H1 (cell line): ENCODE measurements around the gene WDR1. TPM values are rescaled to one million over a fixed set of nuclear protein-coding genes. Genes with fewer than 3 reads are reported as not detected.

ENCODE experiments used
- CTCF ChIA-PET: fragments of 300-600 bp; sonication (Branson Sonifier 250); formaldehyde crosslinking; loops from one replicate; lab custom pipeline; 2021; ENCODE audit not compliant: partially characterized antibody; lab: Charles Lee
- POLR2A ChIA-PET: fragments of 300-600 bp; sonication (Branson Sonifier 250); formaldehyde crosslinking; loops from one replicate; lab custom pipeline; 2021; ENCODE audit warnings: inconsistent platforms; ENCODE audit not compliant: partially characterized antibody; lab: Charles Lee
- DNase-seq, 2 experiments: peaks; one replicate each; pipeline versions ENCODE4 v3.0.0 to v3.0.0-alpha.2; 2010 to 2022; ENCODE audit warnings: low spot score in 2 of 2, low read depth in 1 of 2, mixed read lengths in 1 of 2
- FAIRE-seq: peaks from 2 replicates; lab custom pipeline; 2011; peaks lifted over from hg19 to GRCh38; lab: Jason Lieb, UNC
- H2AFZ ChIP-seq: 2 replicates; pipeline ENCODE4 v1.8.1; 2012; ENCODE audit warnings: low read length, inconsistent platforms
- H2AK5ac ChIP-seq: 2 replicates; pipeline ENCODE4 v1.6.1; 2013; ENCODE audit warnings: low read depth, low read length
- H2BK120ac ChIP-seq: replicated peaks from 2 replicates; pipeline ENCODE3; 2013; ENCODE audit warnings: low read depth, low read length, inconsistent platforms
- H2BK12ac ChIP-seq: 2 replicates; pipeline ENCODE4 v1.6.1; 2013; ENCODE audit warnings: low read depth, low read length
- H2BK15ac ChIP-seq: 2 replicates; pipeline ENCODE4 v1.6.1; 2013; ENCODE audit warnings: low read length
- H2BK20ac ChIP-seq: 2 replicates; pipeline ENCODE4 v1.6.1; 2013; ENCODE audit warnings: low read length
- H2BK5ac ChIP-seq: 2 replicates; pipeline ENCODE4 v1.6.1; 2013; ENCODE audit warnings: low read depth, low read length
- H3K14ac ChIP-seq: 2 replicates; pipeline ENCODE4 v1.6.1; 2013; ENCODE audit warnings: inconsistent platforms; ENCODE audit not compliant: insufficient read length
- H3K18ac ChIP-seq: 2 replicates; pipeline ENCODE4 v1.6.1; 2013; ENCODE audit warnings: low read length; ENCODE audit errors: extremely low read depth
- H3K23ac ChIP-seq: 2 replicates; pipeline ENCODE4 v1.6.1; 2013; ENCODE audit warnings: inconsistent platforms; ENCODE audit not compliant: insufficient read length
- H3K23me2 ChIP-seq: 2 replicates; pipeline ENCODE4 v1.6.1; 2013; ENCODE audit warnings: low read depth, low read length
- H3K27ac ChIP-seq: 2 replicates; pipeline ENCODE4 v1.6.1; 2011; ENCODE audit warnings: low read depth, low read length, inconsistent platforms
- H3K27me3 ChIP-seq, 4 experiments: replicated peaks in 1 of 4; 1 replicate in 1 of 4; 2 replicates in 3 of 4; pipeline versions ENCODE4 v1.6.1 to v1.8.1; 2011 to 2013; ENCODE audit warnings: low read length in 3 of 4, mild to moderate bottlenecking in 3 of 4, inconsistent platforms in 2 of 4, mixed read lengths in 2 of 4, moderate library complexity in 1 of 4; ENCODE audit not compliant: control insufficient read depth in 3 of 4, insufficient read depth in 3 of 4; ENCODE audit errors: extremely low read depth in 1 of 4
- H3K36me3 ChIP-seq, 4 experiments: 2 replicates each; pipeline versions ENCODE4 v1.6.1 to v1.8.1; 2011 to 2013; ENCODE audit warnings: mild to moderate bottlenecking in 4 of 4, low read length in 3 of 4, moderate library complexity in 2 of 4, control low read depth in 1 of 4, inconsistent platforms in 1 of 4; ENCODE audit not compliant: insufficient read depth in 4 of 4, control insufficient read depth in 2 of 4
- H3K4ac ChIP-seq: replicated peaks from 2 replicates; pipeline ENCODE3; 2013; ENCODE audit warnings: low read length, low read depth, mixed read lengths, inconsistent platforms; ENCODE audit not compliant: insufficient read length
- H3K4me1 ChIP-seq, 4 experiments: replicated peaks in 1 of 4; 1 replicate in 1 of 4; 2 replicates in 3 of 4; pipeline versions ENCODE4 v1.6.1 to v1.8.1; 2011 to 2013; ENCODE audit warnings: low read length in 3 of 4, inconsistent platforms in 2 of 4, mixed read lengths in 1 of 4; ENCODE audit not compliant: insufficient read depth in 4 of 4, control insufficient read depth in 3 of 4
- H3K4me2 ChIP-seq, 2 experiments: 2 replicates each; pipeline versions ENCODE4 v1.6.1 to v1.8.1; 2011 to 2013; ENCODE audit warnings: low read depth in 2 of 2, low read length in 2 of 2, control low read depth in 1 of 2, inconsistent platforms in 1 of 2, mild to moderate bottlenecking in 1 of 2; ENCODE audit not compliant: insufficient read depth in 1 of 2
- H3K4me3 ChIP-seq, 4 experiments: fragments of 200-600, 300-600 bp in 1 of 4; sonication (generic), shearing (Covaris generic), sonication (Bioruptor Twin) in 1 of 4; 2 replicates each; pipeline versions ENCODE4 v1.5.1 to v1.8.1; 2011 to 2016; ENCODE audit warnings: low read length in 4 of 4, low read depth in 3 of 4, control low read depth in 2 of 4, inconsistent platforms in 2 of 4, mild to moderate bottlenecking in 2 of 4, mixed read lengths in 1 of 4, moderate library complexity in 1 of 4; ENCODE audit not compliant: insufficient read depth in 2 of 4; ENCODE audit errors: extremely low read depth in 1 of 4
- H3K56ac ChIP-seq: replicated peaks from 2 replicates; pipeline ENCODE3; 2013; ENCODE audit warnings: low read depth, mild to moderate bottlenecking, mixed read lengths, low read length, inconsistent platforms; ENCODE audit not compliant: insufficient read length
- H3K79me1 ChIP-seq: 2 replicates; pipeline ENCODE4 v1.6.1; 2013; ENCODE audit warnings: low read depth, low read length, control low read depth
- H3K79me2 ChIP-seq, 2 experiments: 2 replicates each; pipeline versions ENCODE4 v1.6.1 to v1.8.1; 2012 to 2013; ENCODE audit warnings: low read length in 2 of 2, mild to moderate bottlenecking in 2 of 2, inconsistent platforms in 1 of 2; ENCODE audit not compliant: insufficient read depth in 2 of 2, control insufficient read depth in 1 of 2
- H3K9ac ChIP-seq, 4 experiments: replicated peaks in 1 of 4; 1 replicate in 1 of 4; 2 replicates in 3 of 4; pipeline versions ENCODE4 v1.6.1 to v1.8.1; 2011 to 2013; ENCODE audit warnings: low read depth in 3 of 4, low read length in 3 of 4, control low read depth in 2 of 4, mild to moderate bottlenecking in 2 of 4, moderate library complexity in 2 of 4, inconsistent platforms in 1 of 4; ENCODE audit errors: extremely low read depth in 1 of 4
- H3K9me3 ChIP-seq, 2 experiments: 2 replicates each; pipeline versions ENCODE4 v1.6.1 to v1.8.1; 2012 to 2013; ENCODE audit warnings: mild to moderate bottlenecking in 2 of 2, moderate library complexity in 2 of 2, control low read depth in 1 of 2, inconsistent platforms in 1 of 2, low read depth in 1 of 2, low read length in 1 of 2, mixed read lengths in 1 of 2; ENCODE audit not compliant: insufficient read depth in 2 of 2
- H4K20me1 ChIP-seq, 2 experiments: replicated peaks in 1 of 2; 2 replicates each; pipeline versions ENCODE3 to v1.8.1; 2011 to 2013; ENCODE audit warnings: inconsistent platforms in 2 of 2, low read length in 2 of 2, mild to moderate bottlenecking in 1 of 2; ENCODE audit not compliant: insufficient read depth in 2 of 2, control insufficient read depth in 1 of 2
- H4K5ac ChIP-seq: 2 replicates; pipeline ENCODE4 v1.6.1; 2013; ENCODE audit warnings: low read length, low read depth, mixed read lengths, inconsistent platforms; ENCODE audit not compliant: insufficient read length
- H4K8ac ChIP-seq: 2 replicates; pipeline ENCODE4 v1.8.0; 2013; ENCODE audit warnings: mild to moderate bottlenecking, moderate library complexity, low read length, inconsistent platforms; ENCODE audit not compliant: insufficient read depth; ENCODE audit errors: extremely low read depth
- H4K91ac ChIP-seq: replicated peaks from 2 replicates; pipeline ENCODE3; 2013; ENCODE audit warnings: low read length, mixed read lengths, inconsistent platforms; ENCODE audit not compliant: insufficient read length
- CHD1 ChIP-seq: IDR thresholded peaks from 2 replicates; pipeline ENCODE4 v1.6.1; 2012; ENCODE audit warnings: low read depth, low read length, improper control_type of control experiment
- JUN ChIP-seq: IDR thresholded peaks from 2 replicates; pipeline ENCODE4 v1.6.1; 2011; ENCODE audit warnings: low read depth, mild to moderate bottlenecking, improper control_type of control experiment, low read length
- NANOG ChIP-seq: IDR thresholded peaks from 2 replicates; pipeline ENCODE4 v1.6.1; 2011; ENCODE audit warnings: low read length, low read depth, mild to moderate bottlenecking, inconsistent platforms; ENCODE audit not compliant: insufficient read depth, poor library complexity, severe bottlenecking
- YY1 ChIP-seq: IDR thresholded peaks from 2 replicates; pipeline ENCODE4 v1.6.1; 2011; ENCODE audit warnings: low read depth, mild to moderate bottlenecking, low read length
- polyA plus RNA-seq, 7 experiments: library from polyadenylated mRNA; depleted of rRNA in 3 of 7; stranded (reverse) in 5 of 7; unstranded in 2 of 7; fragments of >200 nt in 5 of 7; fragments of 200-250 nt in 2 of 7; gene quantifications; 1 replicate in 5 of 7; 2 replicates in 1 of 7; 4 replicates in 1 of 7; pipeline versions ENCODE4 v1.2.1 to v1.2.3, GENCODE V29; 2011 to 2013; ENCODE audit warnings: missing spikeins in 2 of 7, mixed read lengths in 2 of 7
- total RNA-seq: library from RNA; stranded (reverse); fragmentation: NEBNext Ultra II Directional; extraction: Animal tissue kit (Norgen Biotek cat#: 25700); gene quantifications from 2 replicates; pipeline ENCODE4 v1.2.1, GENCODE V29; 2021
- TF ChIP-seq, protein P1 (sequence below): IDR thresholded peaks from 2 replicates; pipeline ENCODE4 v1.6.1; 2012; ENCODE audit warnings: low read length, inconsistent platforms

WDR1 gene
- total and polyA plus RNA-seq, 2 of the 8 experiments (the other 6 are each of a cell fraction or from before 2014, with no cell fraction given): 315 to 377 TPM

DNA sequence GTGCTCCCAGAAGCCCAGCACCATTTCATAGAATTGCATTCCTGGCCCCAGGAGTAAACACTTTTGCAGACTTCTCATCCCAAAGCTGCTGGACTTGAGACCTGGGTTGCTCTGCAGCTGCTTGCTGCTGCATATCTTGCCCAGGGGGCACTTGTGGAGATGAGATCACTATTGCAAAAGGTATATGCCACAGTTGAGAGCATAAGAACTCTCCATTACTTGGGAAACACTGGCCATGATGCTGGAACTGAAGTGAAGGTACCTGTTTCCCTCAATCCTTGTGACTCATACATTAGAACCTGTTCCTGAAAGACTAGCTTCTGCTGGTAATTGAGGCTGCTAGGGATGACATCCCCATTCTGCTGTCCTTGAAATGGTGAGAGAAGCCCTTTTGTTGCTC is 43.1 kb upstream of the WDR1 start:
- no peaks in the 10 kb centered on the region for H3K23me2 ChIP-seq
- FAIRE-seq (no peak), DNase-seq (no peak)
- H2BK12ac ChIP-seq: no peak overlapping the region
- H3K36me3 ChIP-seq: no peaks in the 10 kb centered on the region
- no peaks in the 10 kb centered on the region for H3K79me2 ChIP-seq
- no peak overlapping the region for H3K4me2 ChIP-seq
- no peak overlapping the region for H2BK5ac ChIP-seq
- no peak overlapping the region for H3K23ac ChIP-seq
- H3K14ac ChIP-seq: no peak overlapping the region
- H4K20me1 ChIP-seq: peaks cover 0 to 1% of the 10 kb centered on the region in 2 experiments
- H2BK120ac ChIP-seq: no peak overlapping the region
- ChIA-PET CTCF (interaction anchor here (0.6 to 13.2 kb wide), 38 partner anchors 8 to 1311 kb away, joined by 3 to 264 read pairs (median 5); no protein-coding TSS in a partner anchor), POLR2A (interaction anchor here (0.6 to 1.4 kb wide), 2 partner anchors 42 to 54 kb away, joined by 3 read pairs; no protein-coding TSS in a partner anchor)
- H2BK20ac ChIP-seq: no peak overlapping the region
- no peak overlapping the region for H2BK15ac ChIP-seq
- no peaks in the 10 kb centered on the region for H3K9me3 ChIP-seq
- H3K4ac ChIP-seq: no peak overlapping the region
- H3K18ac ChIP-seq: no peak overlapping the region
- no peak overlapping the region for H3K56ac ChIP-seq
- H3K4me1 ChIP-seq: peaks cover 0 to 5% (median 0%) of the 10 kb centered on the region in 4 experiments; a peak in 1 of 7 replicates
- H2AK5ac ChIP-seq: no peak overlapping the region
- no peak overlapping the region for H3K9ac ChIP-seq
- H3K4me3 ChIP-seq: no peak overlapping the region
- no peak overlapping the region for H4K8ac ChIP-seq
- H2AFZ ChIP-seq: no peak overlapping the region
- no peak overlapping the region for H3K27ac ChIP-seq
- no peak overlapping the region for H4K91ac ChIP-seq
- H3K79me1 ChIP-seq: no peaks in the 10 kb centered on the region
- H4K5ac ChIP-seq: no peak overlapping the region
- H3K27me3 ChIP-seq: no peaks in the 10 kb centered on the region; a peak in 4 of 7 replicates
- TF ChIP-seq CHD1: no peak
- no peak for TF ChIP-seq NANOG
- TF ChIP-seq JUN: no peak
- TF ChIP-seq, protein P1, sequence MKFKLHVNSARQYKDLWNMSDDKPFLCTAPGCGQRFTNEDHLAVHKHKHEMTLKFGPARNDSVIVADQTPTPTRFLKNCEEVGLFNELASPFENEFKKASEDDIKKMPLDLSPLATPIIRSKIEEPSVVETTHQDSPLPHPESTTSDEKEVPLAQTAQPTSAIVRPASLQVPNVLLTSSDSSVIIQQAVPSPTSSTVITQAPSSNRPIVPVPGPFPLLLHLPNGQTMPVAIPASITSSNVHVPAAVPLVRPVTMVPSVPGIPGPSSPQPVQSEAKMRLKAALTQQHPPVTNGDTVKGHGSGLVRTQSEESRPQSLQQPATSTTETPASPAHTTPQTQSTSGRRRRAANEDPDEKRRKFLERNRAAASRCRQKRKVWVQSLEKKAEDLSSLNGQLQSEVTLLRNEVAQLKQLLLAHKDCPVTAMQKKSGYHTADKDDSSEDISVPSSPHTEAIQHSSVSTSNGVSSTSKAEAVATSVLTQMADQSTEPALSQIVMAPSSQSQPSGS: no peak
- no peak for TF ChIP-seq YY1
